ENCODE measurements around the gene ARAP3. TPM values are rescaled to one million over a fixed set of nuclear protein-coding genes. Genes with fewer than 3 reads are reported as not detected.
"Not testable (repeated sequence)": the region's sequence is repeated elsewhere in the genome, so short reads cannot be mapped to it uniquely, and the experiment has no call there.

ARAP3 gene
- total RNA-seq, 2 experiments from 2014 or later: 9.9 to 11.0 TPM

- CTCF ChIA-PET: interaction anchor here (2.0 to 13.7 kb wide), 3 partner anchors 7 to 41 kb away, joined by 5 to 274 read pairs (median 122); partner anchors contain the start of genes DIAPH1 and FCHSD1
- H3K36me3 Mint-ChIP-seq: peaks cover 47% of the 10 kb centered on the region
- peaks cover 79% of the 10 kb centered on the region for H3K4me1 Mint-ChIP-seq
- H3K4me3 Mint-ChIP-seq; H3K9me3 Mint-ChIP-seq (ENCODE audit: low read depth); ATAC-seq; H3K27me3 Mint-ChIP-seq; DNase-seq: not testable (repeated sequence)
- peak overlapping the region; percentile 95 for H3K27ac Mint-ChIP-seq
Observed at GRCh38 chr5:141609921-141610320, 72.1 kb downstream of the ARAP3 start.

DNA sequence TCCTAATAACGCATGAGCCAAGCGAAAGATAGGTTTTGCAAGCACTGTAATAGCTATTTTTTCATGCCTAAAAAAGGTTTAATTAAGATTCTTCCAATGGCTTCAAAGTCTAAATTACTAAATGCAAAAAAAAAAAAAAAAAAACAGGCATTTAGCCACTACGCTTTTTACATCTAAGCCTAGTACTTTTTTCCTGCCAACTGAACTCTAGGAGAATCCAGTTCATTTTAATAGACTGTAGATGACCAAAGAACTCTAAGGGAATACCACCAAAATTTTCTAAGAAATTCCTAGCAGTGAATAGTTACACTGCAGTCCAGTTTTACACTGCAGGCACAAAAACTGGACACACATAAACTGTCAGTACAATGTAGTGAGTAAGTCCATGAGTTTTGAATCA lies 73.0 kb downstream of the ARAP3 start:
- DNase-seq (no peak), ATAC-seq (no peak)
- Mint-ChIP-seq H3K27ac (peak overlapping the region; percentile 95), H3K9me3 (ENCODE audit: low read depth) (no peaks in the 10 kb centered on the region), H3K4me3 (no peak overlapping the region), H3K36me3 (peaks cover 41% of the 10 kb centered on the region), H3K27me3 (no peaks in the 10 kb centered on the region), H3K4me1 (peaks cover 79% of the 10 kb centered on the region)
- CTCF ChIA-PET: interaction anchor here (0.9 to 13.7 kb wide), 5 partner anchors 7 to 56 kb away, joined by 3 to 274 read pairs (median 5); partner anchors contain the start of genes DIAPH1 and FCHSD1

DNA sequence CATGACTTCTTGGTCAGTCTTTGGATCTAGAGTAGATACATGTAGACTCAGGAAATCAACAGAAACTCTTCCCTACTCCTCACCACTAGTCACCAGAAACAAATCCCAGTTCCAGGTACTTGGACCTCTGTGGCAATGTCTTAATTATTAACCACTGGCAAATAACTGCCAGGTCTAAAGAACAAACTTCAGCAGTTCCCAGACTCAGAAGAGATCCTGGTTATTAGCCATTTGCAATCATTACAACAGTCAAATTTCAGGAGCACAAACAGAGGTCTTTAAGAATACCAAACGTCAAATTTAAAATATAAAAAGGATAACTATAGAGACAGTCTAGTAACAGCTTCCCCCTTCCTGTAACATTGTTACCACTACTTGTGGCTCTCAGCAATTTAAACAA lies 73.5 kb downstream of the ARAP3 start:
- H3K36me3 Mint-ChIP-seq: peaks cover 41% of the 10 kb centered on the region
- peaks cover 80% of the 10 kb centered on the region for H3K4me1 Mint-ChIP-seq
- H3K4me3 Mint-ChIP-seq: peak overlapping the region; percentile 17
- H3K9me3 Mint-ChIP-seq (ENCODE audit: low read depth): no peaks in the 10 kb centered on the region
- peak overlapping the region; percentile 95 for H3K27ac Mint-ChIP-seq
- CTCF ChIA-PET: interaction anchor here (0.9 to 13.7 kb wide), 6 partner anchors 8 to 56 kb away, joined by 3 to 274 read pairs (median 8); partner anchors contain the start of genes DIAPH1 and FCHSD1
- DNase-seq: no peak
- no peaks in the 10 kb centered on the region for H3K27me3 Mint-ChIP-seq
- ATAC-seq: no peak

DNA sequence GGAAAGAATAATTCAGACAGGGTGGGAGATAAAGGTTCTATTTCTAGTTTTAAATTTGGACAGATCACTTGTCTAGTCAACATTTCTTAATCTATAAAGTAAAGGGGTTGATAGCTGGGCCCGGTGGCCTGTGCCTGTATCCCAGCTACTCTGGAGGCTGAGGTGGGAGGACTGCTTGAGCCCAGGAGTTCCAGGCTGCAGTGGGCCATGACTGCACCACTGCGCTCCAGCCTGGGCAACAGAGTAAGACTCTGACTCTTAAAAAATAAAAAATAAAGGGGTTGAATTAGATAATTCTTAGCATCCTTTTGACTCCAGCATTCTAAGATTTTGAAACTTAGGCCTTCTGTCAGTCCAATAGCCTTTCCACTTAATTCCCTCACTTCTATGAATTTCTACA lies 74.0 kb downstream of the ARAP3 start:
- H3K9me3 Mint-ChIP-seq (ENCODE audit: low read depth): no peaks in the 10 kb centered on the region
- peak overlapping the region; percentile 95 for H3K27ac Mint-ChIP-seq
- no peak for DNase-seq
- H3K4me3 Mint-ChIP-seq: peak overlapping the region; percentile 52
- H3K27me3 Mint-ChIP-seq: no peaks in the 10 kb centered on the region
- ATAC-seq: no peak
- H3K4me1 Mint-ChIP-seq: peaks cover 79% of the 10 kb centered on the region
- CTCF ChIA-PET: interaction anchor here (0.8 to 13.7 kb wide), 7 partner anchors 8 to 57 kb away, joined by 3 to 274 read pairs (median 10); partner anchors contain the start of genes DIAPH1 and FCHSD1
- H3K36me3 Mint-ChIP-seq: peaks cover 37% of the 10 kb centered on the region

DNA sequence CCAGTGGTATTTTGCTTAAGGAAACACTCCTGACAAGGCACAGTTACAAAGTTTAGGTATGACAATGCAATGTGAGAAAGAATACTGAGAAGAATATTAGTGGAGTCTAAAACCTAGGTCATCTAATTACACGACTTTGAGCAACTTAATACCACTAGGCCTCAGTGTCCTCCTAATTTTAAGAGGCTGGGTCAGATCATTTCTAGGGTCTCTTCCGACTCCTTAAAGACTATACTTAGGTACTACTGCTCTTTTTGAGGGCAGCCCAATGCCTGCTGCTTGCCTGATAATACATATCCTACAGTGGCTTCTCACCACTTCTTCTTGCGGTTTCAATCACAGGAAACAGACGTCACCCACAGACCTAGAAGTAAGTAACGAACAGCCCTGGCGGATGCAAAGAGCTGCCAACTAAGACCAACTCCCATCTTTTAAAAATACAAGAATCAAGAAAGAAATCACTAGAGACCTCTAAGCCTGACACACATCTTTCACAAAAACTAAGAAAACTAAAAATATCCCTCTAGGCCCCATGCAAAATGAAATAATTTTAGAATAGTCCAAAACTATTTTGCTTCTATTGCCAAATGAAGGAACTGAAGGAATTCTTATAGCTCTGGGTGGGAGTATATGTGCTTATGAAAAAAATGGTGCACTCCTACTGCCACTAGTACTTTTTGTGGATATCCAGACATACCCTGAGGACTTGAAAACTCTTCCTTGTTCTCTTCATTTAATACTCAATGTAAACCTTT lies 76.3 kb downstream of the ARAP3 start:
- H3K9me3 Mint-ChIP-seq (ENCODE audit: low read depth): no peaks in the 10 kb centered on the region
- peak overlapping the region; percentile 68 for H3K4me3 Mint-ChIP-seq
- H3K27ac Mint-ChIP-seq: peak overlapping the region; percentile 95
- CTCF ChIA-PET: interaction anchor here (0.8 to 13.7 kb wide), 7 partner anchors 8 to 42 kb away, joined by 3 to 274 read pairs (median 11); partner anchors contain the start of genes DIAPH1, HDAC3 and RELL2
- H3K4me1 Mint-ChIP-seq: peaks cover 77% of the 10 kb centered on the region
- DNase-seq (peak; percentile 92), ATAC-seq (peak; percentile 88)
- no peaks in the 10 kb centered on the region for H3K27me3 Mint-ChIP-seq
- peaks cover 25% of the 10 kb centered on the region for H3K36me3 Mint-ChIP-seq

GRCh38 chr5:141603923-141604717 lies 77.9 kb downstream of the ARAP3 start:
- ATAC-seq (peak; percentile 32), DNase-seq (no peak)
- peak overlapping the region; percentile 68 for H3K4me3 Mint-ChIP-seq
- H3K27ac Mint-ChIP-seq: peak overlapping the region; percentile 95
- peaks cover 81% of the 10 kb centered on the region for H3K4me1 Mint-ChIP-seq
- no peaks in the 10 kb centered on the region for H3K9me3 Mint-ChIP-seq (ENCODE audit: low read depth)
- CTCF ChIA-PET: interaction anchor here (0.9 to 13.7 kb wide), 6 partner anchors 12 to 47 kb away, joined by 3 to 274 read pairs (median 6); partner anchors contain the start of genes DIAPH1 and FCHSD1
- peaks cover 18% of the 10 kb centered on the region for H3K36me3 Mint-ChIP-seq
- H3K27me3 Mint-ChIP-seq: no peaks in the 10 kb centered on the region

Other genes starting within 250 kb of the ARAP3 start
- gene PCDHGC3, start 206.3 kb downstream of the ARAP3 start, total RNA-seq: not detected
- gene PCDHGC4, start 197.2 kb downstream of the ARAP3 start, total RNA-seq: not detected
- not detected for gene PCDHGC5, start 193.1 kb downstream of the ARAP3 start, total RNA-seq
- gene DIAPH1, start 63.2 kb downstream of the ARAP3 start, total RNA-seq: 100 to 1,000 TPM; 284 to 295 TPM
- 10 to 100 TPM; 87.1 to 90.0 TPM for gene HDAC3, start 45.4 kb downstream of the ARAP3 start, total RNA-seq
- 10 to 100 TPM; 28.0 to 35.8 TPM for gene RELL2, start 45.2 kb downstream of the ARAP3 start, total RNA-seq
- gene FCHSD1, start 30.8 kb downstream of the ARAP3 start, total RNA-seq: 10 to 100 TPM; 46.5 to 64.1 TPM
- gene PCDH1, start 196.2 kb upstream of the ARAP3 start, total RNA-seq: not detected
- 10 to 100 TPM; 65.4 to 68.7 TPM for gene DELE1, start 241.6 kb upstream of the ARAP3 start, total RNA-seq

Measured in activated CD8-positive, alpha-beta memory T cell treated with anti-CD3 and anti-CD28 coated beads, Interleukin-2, amount 10 ng/mL, durations not matched to agents 7 days and 5 days (primary cell).